ENCODE results near the gene CCDC9B. TPM values are rescaled to one million over a fixed set of nuclear protein-coding genes. Genes with fewer than 3 reads are reported as not detected.
A peak's percentile ranks its signal among the peaks of the same experiment; 100 is the strongest.

The CCDC9B gene
- total and polyA plus RNA-seq, 4 donors: 1.8 to 7.5 (median 4.4) TPM

- WGBS (ENCODE audit: insufficient coverage): 100% methylated on average over 1 of the region's 5 CpGs
Observed at GRCh38 chr15:40355976-40356585, 15.3 kb upstream of the CCDC9B start.

GRCh38 chr15:40354408-40355171, 13.9 kb upstream of the CCDC9B start:
- peaks cover 38% of the 10 kb centered on the region for H3K4me1 ChIP-seq (ENCODE audit: control insufficient read depth, insufficient read depth, low read length)

More at GRCh38 chr15:40355976-40356585, 15.3 kb upstream of the CCDC9B start:
- no peak for DNase-seq (ENCODE audit: low read depth in 4 of 6, low spot score in 6 of 6)
- Histone ChIP-seq H3K27ac (ENCODE audit: low read depth, low read length) (no peak overlapping the region), H3K36me3 (ENCODE audit: control insufficient read depth, insufficient read depth, low read length) (peaks cover 3% of the 10 kb centered on the region), H3K4me1 (ENCODE audit: control insufficient read depth, insufficient read depth, low read length) (peaks cover 41% of the 10 kb centered on the region), H3K27me3 (ENCODE audit: control insufficient read depth, insufficient read depth, low read length) (no peaks in the 10 kb centered on the region), H3K4me3 (ENCODE audit: low read depth, low read length) (no peak overlapping the region), H3K9me3 (ENCODE audit: control insufficient read depth, insufficient read depth, low read length) (no peaks in the 10 kb centered on the region)

GRCh38 chr15:40353697-40354096, 13.0 kb upstream of the CCDC9B start:
- no peaks in the 10 kb centered on the region for H3K9me3 ChIP-seq (ENCODE audit: control insufficient read depth, insufficient read depth, low read length)
- H3K4me1 ChIP-seq (ENCODE audit: control insufficient read depth, insufficient read depth, low read length): peaks cover 31% of the 10 kb centered on the region
- H3K27me3 ChIP-seq (ENCODE audit: control insufficient read depth, insufficient read depth, low read length): no peaks in the 10 kb centered on the region
- H3K36me3 ChIP-seq (ENCODE audit: control insufficient read depth, insufficient read depth, low read length): no peaks in the 10 kb centered on the region
- H3K27ac ChIP-seq (ENCODE audit: low read depth, low read length): no peak overlapping the region
- 68% methylated on average over 5 of the region's 5 CpGs for WGBS (ENCODE audit: insufficient coverage)
- H3K4me3 ChIP-seq (ENCODE audit: low read depth, low read length): no peak overlapping the region
- no peak for DNase-seq (ENCODE audit: low read depth in 4 of 6, low spot score in 6 of 6)

More at GRCh38 chr15:40354408-40355171, 13.9 kb upstream of the CCDC9B start:
- Histone ChIP-seq H3K36me3 (ENCODE audit: control insufficient read depth, insufficient read depth, low read length) (no peaks in the 10 kb centered on the region), H3K4me3 (ENCODE audit: low read depth, low read length) (no peak overlapping the region), H3K9me3 (ENCODE audit: control insufficient read depth, insufficient read depth, low read length) (no peaks in the 10 kb centered on the region), H3K27me3 (ENCODE audit: control insufficient read depth, insufficient read depth, low read length) (no peaks in the 10 kb centered on the region), H3K27ac (ENCODE audit: low read depth, low read length) (no peak overlapping the region)
- DNase-seq (ENCODE audit: low read depth in 4 of 6, low spot score in 6 of 6): peak in 2 of 6 donors; percentile 92 to 96
- 16% methylated on average over 5 of the region's 9 CpGs for WGBS (ENCODE audit: insufficient coverage)

- 81% methylated on average over 4 of the region's 7 CpGs for WGBS (ENCODE audit: insufficient coverage)
Observed at GRCh38 chr15:40352281-40352901, 11.7 kb upstream of the CCDC9B start.

GRCh38 chr15:40349163-40349562, 8.4 kb upstream of the CCDC9B start:
- no peaks in the 10 kb centered on the region for H3K27me3 ChIP-seq (ENCODE audit: control insufficient read depth, insufficient read depth, low read length)
- H3K36me3 ChIP-seq (ENCODE audit: control insufficient read depth, insufficient read depth, low read length): no peaks in the 10 kb centered on the region
- H3K4me3 ChIP-seq (ENCODE audit: low read depth, low read length): no peak overlapping the region
- H3K9me3 ChIP-seq (ENCODE audit: control insufficient read depth, insufficient read depth, low read length): no peaks in the 10 kb centered on the region
- DNase-seq (ENCODE audit: low read depth in 4 of 6, low spot score in 6 of 6): no peak
- WGBS (ENCODE audit: insufficient coverage): 94% methylated on average over 4 of the region's 5 CpGs
- no peak overlapping the region for H3K27ac ChIP-seq (ENCODE audit: low read depth, low read length)
- H3K4me1 ChIP-seq (ENCODE audit: control insufficient read depth, insufficient read depth, low read length): peaks cover 21% of the 10 kb centered on the region

More at GRCh38 chr15:40352281-40352901, 11.7 kb upstream of the CCDC9B start:
- Histone ChIP-seq H3K9me3 (ENCODE audit: control insufficient read depth, insufficient read depth, low read length) (no peaks in the 10 kb centered on the region), H3K4me3 (ENCODE audit: low read depth, low read length) (no peak overlapping the region), H3K27ac (ENCODE audit: low read depth, low read length) (no peak overlapping the region), H3K36me3 (ENCODE audit: control insufficient read depth, insufficient read depth, low read length) (no peaks in the 10 kb centered on the region), H3K4me1 (ENCODE audit: control insufficient read depth, insufficient read depth, low read length) (peaks cover 21% of the 10 kb centered on the region), H3K27me3 (ENCODE audit: control insufficient read depth, insufficient read depth, low read length) (no peaks in the 10 kb centered on the region)
- DNase-seq (ENCODE audit: low read depth in 4 of 6, low spot score in 6 of 6): no peak

GRCh38 chr15:40348474-40348870, 7.7 kb upstream of the CCDC9B start:
- DNase-seq (ENCODE audit: low read depth in 4 of 6, low spot score in 6 of 6): no peak
- peaks cover 14% of the 10 kb centered on the region for H3K4me1 ChIP-seq (ENCODE audit: control insufficient read depth, insufficient read depth, low read length)
- H3K27me3 ChIP-seq (ENCODE audit: control insufficient read depth, insufficient read depth, low read length): no peaks in the 10 kb centered on the region
- no peaks in the 10 kb centered on the region for H3K9me3 ChIP-seq (ENCODE audit: control insufficient read depth, insufficient read depth, low read length)
- H3K4me3 ChIP-seq (ENCODE audit: low read depth, low read length): no peak overlapping the region
- H3K36me3 ChIP-seq (ENCODE audit: control insufficient read depth, insufficient read depth, low read length): no peaks in the 10 kb centered on the region
- H3K27ac ChIP-seq (ENCODE audit: low read depth, low read length): no peak overlapping the region
- WGBS (ENCODE audit: insufficient coverage): 93% methylated on average over 4 of the region's 5 CpGs

- Histone ChIP-seq H3K27ac (ENCODE audit: low read depth, low read length) (no peak overlapping the region), H3K4me3 (ENCODE audit: low read depth, low read length) (no peak overlapping the region), H3K9me3 (ENCODE audit: control insufficient read depth, insufficient read depth, low read length) (no peaks in the 10 kb centered on the region), H3K36me3 (ENCODE audit: control insufficient read depth, insufficient read depth, low read length) (no peaks in the 10 kb centered on the region), H3K27me3 (ENCODE audit: control insufficient read depth, insufficient read depth, low read length) (no peaks in the 10 kb centered on the region), H3K4me1 (ENCODE audit: control insufficient read depth, insufficient read depth, low read length) (peaks cover 19% of the 10 kb centered on the region)
- no peak for DNase-seq (ENCODE audit: low read depth in 4 of 6, low spot score in 6 of 6)
- 91% methylated on average over 11 of the region's 11 CpGs for WGBS (ENCODE audit: insufficient coverage)
Observed at GRCh38 chr15:40347559-40348473, 7.1 kb upstream of the CCDC9B start.

- Histone ChIP-seq H3K36me3 (ENCODE audit: control insufficient read depth, insufficient read depth, low read length) (no peaks in the 10 kb centered on the region), H3K27me3 (ENCODE audit: control insufficient read depth, insufficient read depth, low read length) (no peaks in the 10 kb centered on the region), H3K4me3 (ENCODE audit: low read depth, low read length) (no peak overlapping the region), H3K27ac (ENCODE audit: low read depth, low read length) (no peak overlapping the region), H3K9me3 (ENCODE audit: control insufficient read depth, insufficient read depth, low read length) (no peaks in the 10 kb centered on the region), H3K4me1 (ENCODE audit: control insufficient read depth, insufficient read depth, low read length) (peaks cover 19% of the 10 kb centered on the region)
- 84% methylated on average over 15 of the region's 15 CpGs for WGBS (ENCODE audit: insufficient coverage)
- no peak for DNase-seq (ENCODE audit: low read depth in 4 of 6, low spot score in 6 of 6)
Observed at GRCh38 chr15:40346579-40347558, 6.1 kb upstream of the CCDC9B start.

Data from spinal cord (tissue), 10 donors.